NCI-H187 treated with DMSO at 0.1 percent for 48 hours (cell line): ENCODE data around the gene PLEKHH1.
"Not testable (repeated sequence)": the region's sequence is repeated elsewhere in the genome, so short reads cannot be mapped to it uniquely, and the experiment has no call there.

ENCODE experiments used
- DNase-seq: peaks from one replicate; lab custom pipeline; 2025; lab: John Stamatoyannopoulos, UW

Gene PLEKHH1

GRCh38 chr14:67533754-67534085 lies 630 bp downstream of the PLEKHH1 start:
- DNase-seq = no peak

GRCh38 chr14:67536087-67536486 lies 3.0 kb downstream of the PLEKHH1 start:
- no peak for DNase-seq

DNA sequence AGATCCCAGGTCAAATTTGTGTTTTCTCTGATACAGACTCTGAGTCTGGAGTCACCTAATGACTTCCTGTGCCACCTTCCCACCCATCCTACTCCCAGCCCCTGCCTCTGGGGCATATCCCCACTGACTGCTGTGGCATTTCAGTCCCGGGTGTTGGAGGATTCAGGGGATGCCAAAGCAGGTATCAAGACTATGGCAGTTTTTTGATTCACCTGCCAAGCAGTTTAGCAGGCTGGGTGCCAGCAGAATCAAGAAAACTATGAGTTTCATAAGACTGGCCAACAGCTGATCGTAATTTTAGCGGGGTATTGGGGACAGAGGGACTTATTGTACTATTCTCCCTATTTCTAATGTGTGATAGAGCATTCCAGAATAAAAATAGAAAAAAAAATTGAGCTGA lies 4.6 kb downstream of the PLEKHH1 start:
- no peak for DNase-seq

DNA sequence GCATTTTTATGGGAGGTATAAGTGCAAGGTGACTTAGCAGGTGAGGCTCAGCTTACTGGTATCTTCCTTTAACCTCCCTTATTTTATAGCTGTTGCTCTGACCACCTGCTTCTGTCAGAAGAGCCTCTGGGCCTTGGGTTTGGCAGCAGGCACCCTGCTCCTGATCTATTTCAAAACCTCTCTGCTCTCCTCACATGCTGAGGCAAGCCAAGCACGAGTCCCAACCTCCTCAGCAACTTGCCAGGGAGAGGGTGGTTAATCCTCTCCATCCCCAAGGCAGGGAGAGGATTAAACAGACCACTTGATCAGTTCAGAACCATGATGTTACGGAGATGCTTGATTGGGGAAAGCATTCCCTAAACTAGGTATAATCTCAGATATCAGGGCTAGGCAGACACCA lies 5.4 kb downstream of the PLEKHH1 start:
- no peak for DNase-seq

- no peak for DNase-seq
Measured at GRCh38 chr14:67539116-67539515, 6.0 kb downstream of the PLEKHH1 start.

DNA sequence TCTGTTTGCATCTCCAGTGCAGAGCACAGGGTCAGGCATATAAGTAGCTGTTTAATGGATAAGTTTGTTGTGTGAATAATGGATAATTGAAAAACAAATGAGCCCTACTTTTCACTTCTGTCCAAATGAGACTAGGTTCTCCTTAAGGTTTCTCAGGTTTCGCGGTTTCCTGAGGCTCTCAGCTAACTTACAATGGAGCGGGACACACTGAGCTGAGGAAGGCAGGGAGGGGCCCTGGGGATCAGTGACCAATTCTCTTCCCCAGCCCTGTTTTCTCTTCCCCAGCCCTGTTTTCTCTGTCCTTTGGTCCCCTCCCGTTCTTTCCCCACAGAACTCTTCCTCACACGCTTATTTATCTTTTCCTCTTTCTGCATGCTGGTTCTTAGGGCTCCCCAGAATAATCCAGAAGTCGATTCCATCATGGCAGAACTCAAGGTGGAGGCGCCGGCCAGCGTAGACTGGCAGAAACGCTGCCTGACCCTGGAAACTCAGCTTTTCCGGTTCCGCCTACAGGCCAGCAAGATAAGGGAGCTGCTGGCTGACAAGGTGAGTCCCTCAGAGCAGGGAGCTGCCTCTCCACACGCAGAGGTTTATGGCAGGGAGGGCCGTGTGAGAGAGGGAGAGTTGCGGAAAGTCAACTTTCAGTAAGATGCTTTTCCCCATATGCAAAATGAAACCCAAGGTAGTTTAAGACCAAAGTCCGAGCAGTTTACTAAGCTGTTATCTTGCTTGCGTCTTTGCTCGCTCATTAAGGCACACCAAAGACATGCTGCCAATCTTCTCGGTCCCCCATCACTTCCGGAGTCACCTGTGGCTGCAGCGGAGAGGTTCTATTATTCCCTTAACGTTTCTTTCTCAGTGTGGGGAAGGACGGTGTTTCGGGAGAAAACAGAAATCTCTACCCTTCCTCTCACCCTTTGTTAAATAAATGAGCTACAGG lies 8.6 kb downstream of the PLEKHH1 start:
- DNase-seq = no peak

DNA sequence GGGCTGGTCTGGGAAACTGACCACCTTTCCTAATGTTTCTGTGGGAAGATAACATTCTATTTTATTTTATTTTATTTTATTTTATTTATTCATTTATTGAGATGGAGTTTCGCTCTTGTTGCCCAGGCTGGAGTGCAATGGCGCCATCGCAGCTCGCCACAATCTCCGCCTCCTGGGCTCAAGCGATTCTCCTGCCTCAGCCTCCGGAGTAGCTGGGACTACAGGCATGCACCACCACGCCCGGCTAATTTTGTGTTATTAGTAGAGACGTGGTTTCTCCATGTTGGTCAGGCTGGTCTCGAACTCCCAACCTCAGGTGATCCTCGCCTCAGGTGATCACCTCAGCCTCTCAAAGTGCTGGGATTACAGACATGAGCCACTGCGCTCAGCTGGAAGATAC lies 9.5 kb downstream of the PLEKHH1 start:
- not testable (repeated sequence) for DNase-seq

DNA sequence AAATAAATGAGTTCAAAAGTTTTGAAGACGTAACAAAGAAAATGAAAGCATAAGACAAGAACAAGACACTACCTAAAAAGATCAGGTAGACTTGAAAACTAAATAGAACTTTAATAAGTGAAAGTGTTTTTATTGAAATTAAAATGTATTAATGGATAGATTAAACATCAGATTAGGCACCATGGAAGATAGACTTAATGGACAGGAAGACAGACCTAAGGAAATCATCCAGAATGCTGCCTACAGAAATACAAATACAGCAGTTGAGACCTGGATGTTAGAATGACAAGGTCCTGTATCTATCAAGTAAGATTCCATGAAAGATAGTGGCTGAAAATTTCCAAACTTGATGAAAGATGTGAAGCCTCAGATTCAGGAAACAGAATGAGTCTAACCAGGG lies 11.5 kb downstream of the PLEKHH1 start:
- no peak for DNase-seq

DNA sequence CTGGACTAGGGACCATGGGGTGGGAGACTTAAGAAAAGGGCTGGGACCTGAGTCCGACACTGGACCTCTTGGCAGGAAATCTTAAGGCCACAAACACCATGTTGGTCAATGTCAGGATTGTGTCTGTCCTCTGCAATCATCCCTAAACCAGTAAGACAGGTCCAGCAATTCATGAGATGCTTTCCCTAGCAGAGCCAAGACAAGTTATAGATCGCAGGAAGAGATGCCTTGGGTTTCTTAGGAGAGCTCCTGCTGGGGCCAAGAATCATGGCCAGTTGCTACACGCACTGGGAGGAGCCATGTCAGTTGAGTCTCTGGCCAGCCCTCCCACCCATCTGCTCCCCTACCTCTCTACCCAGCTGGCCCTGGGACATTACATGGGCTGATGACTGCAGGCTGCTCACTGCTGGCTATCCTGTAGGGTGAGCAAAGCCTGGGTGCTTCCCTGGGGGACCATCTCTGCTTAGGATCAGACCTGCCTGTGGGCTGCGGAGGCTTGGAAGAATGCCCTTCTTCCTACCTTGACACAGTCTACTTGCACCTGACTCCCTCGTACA lies 14.2 kb downstream of the PLEKHH1 start:
- DNase-seq = no peak

- no peak for DNase-seq
Measured at GRCh38 chr14:67549734-67550133, 16.6 kb downstream of the PLEKHH1 start.

DNA sequence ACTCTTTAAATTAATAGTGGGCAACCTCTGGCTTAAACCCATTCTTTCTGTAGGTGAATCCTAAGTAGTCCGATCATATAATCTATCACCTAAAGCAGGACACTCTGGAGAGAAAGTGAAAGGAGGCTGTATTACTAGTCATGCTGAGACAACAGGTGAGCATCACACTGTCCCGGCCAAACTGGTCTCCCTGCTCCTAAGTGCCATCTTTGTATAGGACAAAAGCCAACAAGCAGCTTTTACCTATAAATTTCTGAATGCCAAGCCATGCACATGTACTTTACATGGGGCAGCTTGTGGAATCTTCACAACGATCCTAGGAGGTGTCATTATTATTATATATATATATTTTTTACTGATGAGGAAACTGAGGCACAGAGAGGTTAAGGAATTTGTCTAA lies 18.0 kb downstream of the PLEKHH1 start:
- DNase-seq = no peak

DNA sequence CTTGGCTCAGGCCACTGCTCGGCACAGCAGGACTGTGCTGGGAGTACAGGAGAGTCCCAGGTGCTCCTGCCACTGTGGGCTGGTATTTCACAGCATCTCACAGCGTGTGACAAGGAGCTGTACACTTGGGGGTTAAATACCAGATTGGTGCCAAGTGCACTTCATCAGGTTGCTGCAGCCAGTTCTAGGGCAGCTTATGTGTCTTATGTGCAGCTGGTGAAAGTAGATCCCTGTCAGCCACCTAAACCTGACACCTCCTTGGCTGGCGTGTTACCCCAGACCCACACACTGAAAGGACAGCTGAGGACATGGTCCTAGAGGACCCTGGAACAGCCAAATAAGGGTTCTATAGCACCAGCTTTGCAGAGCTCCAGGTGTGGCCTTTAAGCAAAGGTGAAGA lies 18.9 kb downstream of the PLEKHH1 start:
- peak; percentile 51 for DNase-seq

- no peak for DNase-seq
Measured at GRCh38 chr14:67553547-67553946, 20.5 kb downstream of the PLEKHH1 start.

DNA sequence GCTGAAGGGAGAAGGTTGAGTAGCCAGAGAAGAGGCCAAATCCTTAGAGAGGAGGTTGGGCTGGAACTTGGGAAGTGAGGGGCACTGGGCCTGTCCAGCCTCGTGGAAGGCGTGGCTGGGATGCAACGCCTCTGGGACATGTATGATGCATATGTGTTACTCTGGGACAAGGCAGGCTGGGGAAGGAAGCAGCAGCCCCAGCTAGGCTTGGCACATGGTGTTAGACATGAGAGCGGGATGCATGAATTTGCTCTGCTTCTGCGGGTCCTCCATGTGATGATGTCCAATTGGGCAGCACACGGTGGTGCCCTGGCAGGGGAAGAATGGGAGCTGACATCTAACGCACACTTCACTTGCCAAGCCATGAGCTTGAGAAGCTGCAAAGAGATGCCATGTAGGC lies 21.3 kb downstream of the PLEKHH1 start:
- no peak for DNase-seq

GRCh38 chr14:67555518-67556090 lies 22.5 kb downstream of the PLEKHH1 start:
- peak; percentile 36 for DNase-seq

GRCh38 chr14:67556671-67557070 lies 23.6 kb downstream of the PLEKHH1 start:
- DNase-seq = no peak

DNA sequence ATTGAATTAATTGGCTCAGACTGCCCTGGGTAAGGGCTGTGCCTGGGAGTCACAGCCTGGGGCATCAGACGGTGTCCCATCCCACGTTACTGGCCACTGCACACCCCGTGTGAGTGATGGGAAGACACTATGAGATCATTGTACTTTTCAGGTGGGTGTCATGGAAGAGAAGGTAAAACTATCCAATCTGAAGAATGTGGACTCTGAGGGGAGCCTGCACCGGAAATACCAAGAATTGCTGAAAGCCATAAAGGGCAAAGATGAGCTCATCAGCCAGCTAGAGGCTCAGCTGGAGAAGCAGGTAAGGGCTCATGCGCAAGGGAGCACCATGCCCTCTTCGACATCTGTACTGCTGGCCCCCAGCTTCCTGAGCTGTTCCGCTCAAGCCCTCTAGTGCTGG lies 24.0 kb downstream of the PLEKHH1 start:
- no peak for DNase-seq

GRCh38 chr14:67557656-67558055 lies 24.6 kb downstream of the PLEKHH1 start:
- DNase-seq = no peak

DNA sequence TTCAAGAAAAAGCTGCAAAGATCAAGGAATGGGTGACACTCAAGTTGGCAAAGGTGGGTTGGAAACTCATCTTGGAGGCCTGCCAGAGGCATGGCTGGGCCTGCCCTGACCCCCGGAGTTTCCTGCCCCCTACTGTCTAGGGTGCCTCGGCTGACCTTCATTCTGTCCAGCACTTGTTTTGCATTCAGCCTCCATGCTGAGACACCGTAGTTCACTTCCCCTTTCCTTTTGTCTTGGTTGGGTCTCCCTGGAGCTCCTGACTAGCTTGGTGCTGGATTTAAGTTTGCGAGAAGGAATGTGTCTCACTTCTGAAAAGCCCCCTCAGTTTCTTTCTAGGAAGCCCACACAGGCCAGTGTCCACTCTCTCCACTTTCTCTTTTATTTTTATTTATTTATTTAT lies 26.5 kb downstream of the PLEKHH1 start:
- no peak for DNase-seq

GRCh38 chr14:67562025-67562775 lies 29.1 kb downstream of the PLEKHH1 start:
- no peak for DNase-seq

DNA sequence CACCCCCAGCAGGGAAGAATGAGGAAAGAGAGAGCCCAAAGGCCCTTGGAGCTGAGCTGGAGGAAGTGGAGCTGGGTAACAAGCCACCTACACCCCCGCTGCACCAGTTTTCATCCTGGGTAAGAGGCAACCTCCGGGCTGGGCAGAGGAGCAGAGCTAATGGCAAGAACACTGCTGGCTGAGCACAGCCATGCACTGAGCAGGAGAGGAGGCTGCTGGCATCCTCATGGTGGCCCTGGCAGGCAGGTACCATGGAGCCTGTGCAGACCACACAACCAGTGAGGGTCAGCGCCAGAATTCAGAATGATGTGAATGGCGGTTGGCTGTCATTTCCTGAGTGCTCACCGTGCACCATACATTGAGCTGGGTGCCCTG lies 29.7 kb downstream of the PLEKHH1 start:
- DNase-seq = no peak

DNA sequence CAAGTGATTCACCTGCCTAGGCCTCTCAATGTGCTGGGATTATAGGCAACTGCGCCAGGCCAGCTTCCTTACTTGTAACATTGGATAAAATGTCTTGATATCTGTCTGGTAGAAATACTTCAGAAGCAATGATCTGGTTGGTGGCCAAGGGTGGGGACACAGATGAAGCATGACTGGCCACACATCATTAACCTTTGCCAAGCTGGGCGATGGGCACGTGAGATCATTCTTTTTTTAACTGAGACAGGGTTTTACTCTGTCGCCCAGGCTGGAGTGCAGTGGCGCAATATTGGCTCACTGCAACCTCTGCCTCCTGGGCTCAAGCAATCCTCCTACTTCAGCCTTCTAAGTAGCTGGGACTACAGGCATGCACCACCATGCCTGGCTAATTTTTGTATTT lies 31.1 kb downstream of the PLEKHH1 start:
- DNase-seq = no peak

DNA sequence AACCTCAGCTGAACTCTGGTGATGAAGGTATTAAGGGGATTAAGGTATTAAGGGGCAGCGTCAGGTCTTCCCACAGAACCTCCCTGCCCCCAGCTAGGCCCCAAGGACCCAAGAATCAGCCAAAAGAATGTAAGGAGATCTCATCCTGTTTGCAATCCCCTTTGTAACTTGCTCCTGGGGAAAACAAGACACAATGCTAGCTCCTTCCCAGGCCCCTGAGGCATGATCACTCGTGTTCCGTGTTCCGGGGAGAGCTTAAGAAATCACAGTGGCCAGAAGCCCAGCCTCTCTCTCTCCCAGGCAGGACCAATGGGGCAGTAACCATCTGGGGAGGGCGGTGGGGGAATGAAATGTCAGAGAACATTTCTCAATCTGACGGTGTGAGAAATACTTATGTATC lies 33.8 kb downstream of the PLEKHH1 start:
- DNase-seq = no peak
